PFSK-1 (cell line): ENCODE data around the gene PREX1.

Source experiments
- FOXP2 ChIP-seq: optimal IDR thresholded peaks from 2 replicates; pipeline ENCODE3; 2011; ENCODE audit warnings: borderline replicate concordance, control low read depth, inconsistent platforms; ENCODE audit not compliant: insufficient read depth; ENCODE audit errors: extremely low read length, extremely low read depth
- POLR2AphosphoS5 ChIP-seq: IDR thresholded peaks from 2 replicates; pipeline ENCODE4 v1.6.1; 2012; ENCODE audit warnings: low read depth, mild to moderate bottlenecking, control low read depth, low read length, moderate library complexity
- SIN3A ChIP-seq: IDR thresholded peaks from 2 replicates; pipeline ENCODE4 v1.6.1; 2012; ENCODE audit warnings: mild to moderate bottlenecking, low read length, moderate library complexity, borderline replicate concordance; ENCODE audit not compliant: insufficient read depth
- TAF1 ChIP-seq: IDR thresholded peaks from 2 replicates; pipeline ENCODE4 v1.6.1; 2012; ENCODE audit warnings: low read length, control low read depth, borderline replicate concordance; ENCODE audit not compliant: insufficient read depth
- TF ChIP-seq, protein P1 (sequence below), 2 experiments: IDR thresholded peaks; 2 replicates each; pipeline versions ENCODE4 v1.6.1 to v1.8.0; 2011 to 2012; ENCODE audit warnings: low read depth in 2 of 2, low read length in 2 of 2, control low read depth in 1 of 2, inconsistent platforms in 1 of 2, mild to moderate bottlenecking in 1 of 2, moderate library complexity in 1 of 2; ENCODE audit not compliant: insufficient read depth in 1 of 2

Gene PREX1

DNA sequence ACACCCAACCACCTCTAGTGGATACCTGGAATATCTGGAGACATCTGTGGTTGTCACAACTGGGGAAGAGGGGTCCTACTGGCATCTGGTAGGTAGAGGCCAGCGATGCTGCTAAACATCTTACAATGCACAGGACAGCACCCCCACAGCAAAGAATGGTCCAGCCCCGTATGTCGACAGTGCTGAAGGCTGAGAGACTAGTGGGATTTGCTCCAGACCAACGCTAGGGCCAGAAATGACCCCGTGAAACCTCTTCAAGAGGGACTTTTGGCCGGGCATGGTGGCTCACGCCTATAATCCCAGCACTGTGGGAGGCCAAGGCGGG lies 7.2 kb downstream of the PREX1 start:
- TF ChIP-seq, protein P1, sequence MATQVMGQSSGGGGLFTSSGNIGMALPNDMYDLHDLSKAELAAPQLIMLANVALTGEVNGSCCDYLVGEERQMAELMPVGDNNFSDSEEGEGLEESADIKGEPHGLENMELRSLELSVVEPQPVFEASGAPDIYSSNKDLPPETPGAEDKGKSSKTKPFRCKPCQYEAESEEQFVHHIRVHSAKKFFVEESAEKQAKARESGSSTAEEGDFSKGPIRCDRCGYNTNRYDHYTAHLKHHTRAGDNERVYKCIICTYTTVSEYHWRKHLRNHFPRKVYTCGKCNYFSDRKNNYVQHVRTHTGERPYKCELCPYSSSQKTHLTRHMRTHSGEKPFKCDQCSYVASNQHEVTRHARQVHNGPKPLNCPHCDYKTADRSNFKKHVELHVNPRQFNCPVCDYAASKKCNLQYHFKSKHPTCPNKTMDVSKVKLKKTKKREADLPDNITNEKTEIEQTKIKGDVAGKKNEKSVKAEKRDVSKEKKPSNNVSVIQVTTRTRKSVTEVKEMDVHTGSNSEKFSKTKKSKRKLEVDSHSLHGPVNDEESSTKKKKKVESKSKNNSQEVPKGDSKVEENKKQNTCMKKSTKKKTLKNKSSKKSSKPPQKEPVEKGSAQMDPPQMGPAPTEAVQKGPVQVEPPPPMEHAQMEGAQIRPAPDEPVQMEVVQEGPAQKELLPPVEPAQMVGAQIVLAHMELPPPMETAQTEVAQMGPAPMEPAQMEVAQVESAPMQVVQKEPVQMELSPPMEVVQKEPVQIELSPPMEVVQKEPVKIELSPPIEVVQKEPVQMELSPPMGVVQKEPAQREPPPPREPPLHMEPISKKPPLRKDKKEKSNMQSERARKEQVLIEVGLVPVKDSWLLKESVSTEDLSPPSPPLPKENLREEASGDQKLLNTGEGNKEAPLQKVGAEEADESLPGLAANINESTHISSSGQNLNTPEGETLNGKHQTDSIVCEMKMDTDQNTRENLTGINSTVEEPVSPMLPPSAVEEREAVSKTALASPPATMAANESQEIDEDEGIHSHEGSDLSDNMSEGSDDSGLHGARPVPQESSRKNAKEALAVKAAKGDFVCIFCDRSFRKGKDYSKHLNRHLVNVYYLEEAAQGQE (IDR thresholded peaks at IDR 0.05; ENCODE audit: insufficient read depth in 1 of 2, low read depth in 2 of 2, low read length in 2 of 2) = no peak
- TF ChIP-seq POLR2AphosphoS5 (no peak), SIN3A (no peak), FOXP2 (no peak), TAF1 (no peak)

DNA sequence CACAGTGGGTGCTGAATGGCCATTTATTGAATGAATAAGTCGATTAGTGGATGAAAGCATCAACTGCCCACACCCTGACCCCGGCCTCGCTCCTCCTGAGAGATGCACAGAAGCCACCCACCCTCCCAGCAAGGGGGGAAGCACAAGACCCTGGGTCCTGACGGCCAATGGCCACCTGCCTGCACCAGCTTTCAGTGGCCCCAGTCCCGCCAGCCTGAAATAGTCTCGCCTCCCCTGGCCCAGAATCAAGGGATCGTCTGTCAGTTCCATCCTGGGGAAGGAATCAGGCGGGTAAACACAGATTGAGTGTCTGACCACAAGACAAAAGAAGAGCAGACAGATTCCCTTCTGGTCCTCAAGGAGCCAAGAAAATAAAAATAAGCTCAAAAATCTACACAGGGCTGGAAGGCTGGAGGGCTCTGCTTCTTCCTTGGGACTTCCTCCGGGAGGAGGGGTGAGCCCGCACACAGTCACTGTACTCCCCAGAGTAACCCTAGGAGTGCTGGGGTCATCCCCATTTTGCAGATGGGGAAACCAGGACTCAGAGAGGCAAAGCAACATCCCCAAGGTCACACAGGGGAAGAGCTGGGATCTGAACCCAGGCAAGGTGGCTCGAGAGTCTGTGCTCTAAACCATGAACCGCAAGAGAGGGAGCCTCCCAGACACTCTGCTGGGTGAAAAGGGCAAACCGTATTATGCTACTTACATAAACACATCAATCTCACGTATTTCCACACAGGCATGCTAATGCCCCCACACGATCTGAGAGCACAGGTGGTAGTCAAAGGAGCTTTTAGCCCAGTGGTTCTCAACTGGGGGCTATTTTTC lies 7.8 kb downstream of the PREX1 start:
- TF ChIP-seq SIN3A (no peak), POLR2AphosphoS5 (no peak), FOXP2 (no peak), TAF1 (no peak)
- TF ChIP-seq, protein P1 (IDR thresholded peaks at IDR 0.05; ENCODE audit: insufficient read depth in 1 of 2, low read depth in 2 of 2, low read length in 2 of 2) = no peak

DNA sequence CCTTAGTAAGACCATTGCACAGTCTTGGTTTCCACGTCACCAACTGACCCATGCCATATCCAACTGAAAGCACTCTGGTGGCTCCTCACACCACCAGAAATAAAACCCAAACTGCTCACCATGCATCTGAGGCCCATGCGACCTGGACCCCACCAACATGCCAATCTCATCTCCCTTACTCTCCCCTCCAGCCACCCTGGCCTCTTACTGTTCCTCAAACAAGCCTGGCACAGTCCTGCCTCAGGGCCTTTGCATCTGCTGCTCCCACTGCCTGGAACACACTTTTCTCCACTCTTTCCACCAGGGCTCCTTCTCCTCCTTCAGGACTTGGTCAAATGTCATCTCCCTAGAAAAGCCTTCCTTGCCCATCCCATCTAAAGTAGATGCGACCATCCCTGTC lies 8.7 kb downstream of the PREX1 start:
- TF ChIP-seq, protein P1 (IDR thresholded peaks at IDR 0.05; ENCODE audit: insufficient read depth in 1 of 2, low read depth in 2 of 2, low read length in 2 of 2) = no peak
- TF ChIP-seq FOXP2 (no peak), SIN3A (no peak)

DNA sequence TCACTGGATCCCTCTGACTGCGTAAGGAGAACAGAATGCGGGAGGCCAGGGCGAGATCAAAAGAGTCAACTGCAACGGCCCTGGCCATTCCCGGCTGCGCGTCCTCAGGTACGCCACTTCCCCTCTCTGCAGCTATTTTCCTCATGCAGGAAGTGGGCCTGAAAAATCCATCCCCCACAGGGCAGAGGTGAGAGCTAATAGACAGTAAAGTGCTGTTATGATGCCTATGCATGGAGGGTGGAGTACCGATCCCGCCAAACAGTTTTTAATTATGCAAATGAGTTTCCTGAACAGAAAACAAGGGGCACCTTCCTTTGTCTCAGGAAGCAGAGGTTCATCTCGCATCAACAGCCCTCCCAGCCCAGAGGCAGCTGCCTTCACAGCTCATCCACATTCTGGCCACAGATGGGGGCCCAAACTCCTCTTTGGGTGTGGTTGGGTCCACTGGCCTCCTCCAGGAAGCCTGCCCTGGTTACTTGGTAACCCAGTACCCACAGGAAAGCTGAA lies 9.3 kb downstream of the PREX1 start:
- TF ChIP-seq FOXP2 (no peak), POLR2AphosphoS5 (no peak), SIN3A (no peak), TAF1 (no peak)
- TF ChIP-seq, protein P1 (IDR thresholded peaks at IDR 0.05; ENCODE audit: insufficient read depth in 1 of 2, low read depth in 2 of 2, low read length in 2 of 2) = no peak
